ENCODE data around the gene PDE8A.

- TF ChIP-seq CTCF (conservative IDR thresholded peaks at IDR 0.05; ENCODE audit: low read length), result no peak
- TF ChIP-seq EZH2phosphoT487 (IDR thresholded peaks at IDR 0.05; ENCODE audit: borderline replicate concordance, low read depth, low read length), result no peak
Measured at GRCh38 chr15:85003593-85004312, 22.1 kb downstream of the PDE8A start.
